GM18520 (cell line): ENCODE data around the gene TENT4A.
"Not testable (repeated sequence)": the region's sequence is repeated elsewhere in the genome, so short reads cannot be mapped to it uniquely, and the experiment has no call there.

Experiments used
- ATAC-seq: cut with Tn5 transposase; IDR thresholded peaks from one replicate; pipeline ENCODE4 v1.9.1; 2021; ENCODE audit not compliant: unreplicated experiment

The TENT4A gene

DNA sequence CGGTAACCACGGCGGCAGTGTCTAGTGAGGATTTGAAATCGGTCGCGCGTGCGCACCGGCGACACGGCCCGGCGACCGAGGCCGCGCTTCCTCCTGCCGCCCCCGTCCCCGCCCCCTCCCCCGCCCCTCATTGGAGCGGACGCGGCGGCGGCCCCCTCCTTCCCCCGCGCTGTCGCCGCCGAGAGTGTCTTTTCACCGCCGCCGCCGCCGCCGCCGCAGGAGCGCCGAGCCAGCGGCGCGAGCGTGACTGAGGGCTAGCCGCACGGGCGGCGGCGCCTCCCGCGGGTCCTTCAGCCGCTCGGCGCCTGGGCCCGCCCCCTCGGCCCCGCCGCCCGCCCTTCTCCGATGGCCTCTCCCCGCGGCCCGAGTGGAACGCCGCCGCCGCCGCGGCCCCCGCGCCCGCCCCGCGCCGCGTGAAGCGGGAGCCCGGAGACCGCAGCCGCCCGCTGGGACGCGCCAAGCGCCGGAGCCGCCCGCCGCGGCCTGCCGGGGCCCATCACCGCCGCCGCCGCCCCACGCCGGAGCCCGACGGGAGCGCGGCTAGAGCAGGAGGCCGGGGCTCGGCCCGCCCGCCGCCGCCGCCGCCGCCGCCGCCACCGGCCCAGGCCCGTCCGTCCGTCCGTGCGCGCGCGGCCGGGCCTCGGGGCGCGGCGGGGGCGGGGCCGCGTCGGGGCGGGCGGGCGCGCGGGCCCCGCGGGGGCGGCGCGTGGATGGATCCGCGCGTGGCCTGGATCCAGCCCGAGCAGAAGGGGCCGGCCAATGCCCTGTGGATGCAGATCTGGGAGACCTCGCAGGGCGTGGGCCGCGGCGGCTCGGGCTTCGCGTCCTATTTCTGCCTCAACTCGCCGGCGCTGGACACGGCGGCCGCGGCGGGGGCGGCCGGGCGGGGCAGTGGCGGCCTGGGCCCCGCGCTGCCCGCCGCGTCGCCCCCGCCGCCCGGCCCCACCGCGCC, at the start of gene TENT4A:
Gene TENT4A, plus strand, starts transcription at position 159 of the 952 bp plus-strand sequence. Its CDS starts 552 bp downstream, at position 711.
- ATAC-seq = peak; percentile 8

DNA sequence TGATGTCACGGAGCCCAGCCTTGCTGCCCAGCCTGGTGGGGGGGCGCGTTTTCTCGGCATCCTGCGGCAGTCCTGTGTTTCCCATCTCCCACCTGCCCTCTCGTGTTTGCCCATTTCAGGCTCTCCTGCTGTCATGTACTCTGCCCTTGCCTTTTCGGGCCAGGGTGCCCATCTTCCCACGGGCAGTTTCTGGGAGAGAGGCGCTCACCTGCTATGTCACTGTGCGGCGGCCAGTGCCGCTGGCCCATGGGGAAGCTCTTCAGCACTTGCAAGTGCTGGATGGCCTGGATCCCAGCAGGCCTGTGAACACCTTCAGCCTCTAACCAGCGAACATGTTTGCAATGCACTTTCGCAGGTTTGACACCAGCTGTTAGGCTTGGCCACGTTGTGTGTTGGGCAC, 46.5 kb upstream of the TENT4A start:
- no peak for ATAC-seq

DNA sequence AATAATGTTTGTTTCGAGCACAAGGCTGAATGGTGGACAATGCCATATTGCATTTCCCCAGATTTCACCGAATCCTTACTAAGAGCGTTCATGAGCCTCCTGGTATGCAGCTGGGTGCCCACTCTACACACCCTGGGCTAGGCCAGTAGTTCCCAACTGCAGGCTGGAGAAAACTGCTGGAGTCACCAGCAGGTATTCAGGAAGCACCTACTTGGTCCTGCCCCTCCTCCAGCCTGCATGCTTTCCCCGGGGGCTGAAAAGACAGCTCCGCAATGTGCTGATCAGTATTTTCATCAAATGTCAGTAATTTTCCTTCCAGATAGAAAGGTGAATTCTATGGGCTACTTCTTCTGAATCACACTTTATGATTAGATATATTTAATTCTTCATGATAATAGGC, 45.6 kb upstream of the TENT4A start:
- ATAC-seq = no peak

DNA sequence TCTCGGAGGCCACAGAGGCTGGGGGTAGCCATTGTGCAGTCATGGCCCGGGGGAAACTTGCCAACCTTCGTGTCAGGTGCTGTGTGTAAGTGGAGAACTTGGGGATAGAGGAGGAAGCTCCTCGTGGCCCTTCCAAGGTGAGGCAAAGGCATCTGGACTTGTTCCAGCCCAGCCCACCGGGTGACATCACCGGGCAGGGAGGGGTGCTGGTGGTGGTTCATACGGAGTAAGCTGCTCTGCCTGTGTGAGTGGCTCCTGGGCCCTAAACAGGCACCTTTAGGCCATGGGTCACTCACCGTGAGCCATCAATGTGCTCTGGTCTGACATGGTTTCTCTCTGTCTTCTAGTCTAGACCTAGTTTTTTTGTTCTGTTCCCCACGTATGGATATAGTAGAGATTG, 44.5 kb upstream of the TENT4A start:
- not testable (repeated sequence) for ATAC-seq

DNA sequence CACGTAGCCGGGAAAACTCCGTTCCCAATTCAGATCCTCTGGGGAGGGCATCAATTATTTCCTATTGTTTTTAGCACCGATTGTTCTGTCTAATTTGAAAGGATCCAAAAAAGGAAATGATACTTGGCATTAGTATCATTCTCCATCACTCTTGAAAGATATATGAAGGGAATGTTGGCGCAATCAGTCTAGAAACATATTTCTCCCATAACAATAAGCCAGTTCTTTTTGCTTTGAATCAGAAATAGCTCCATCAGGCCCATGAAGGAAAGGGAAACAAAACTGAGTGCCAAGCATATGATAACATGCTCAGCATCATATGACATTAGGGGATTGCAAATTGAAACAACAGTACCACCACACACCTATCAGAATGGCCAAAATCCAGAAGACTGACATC, 40.2 kb upstream of the TENT4A start:
- ATAC-seq = no peak

DNA sequence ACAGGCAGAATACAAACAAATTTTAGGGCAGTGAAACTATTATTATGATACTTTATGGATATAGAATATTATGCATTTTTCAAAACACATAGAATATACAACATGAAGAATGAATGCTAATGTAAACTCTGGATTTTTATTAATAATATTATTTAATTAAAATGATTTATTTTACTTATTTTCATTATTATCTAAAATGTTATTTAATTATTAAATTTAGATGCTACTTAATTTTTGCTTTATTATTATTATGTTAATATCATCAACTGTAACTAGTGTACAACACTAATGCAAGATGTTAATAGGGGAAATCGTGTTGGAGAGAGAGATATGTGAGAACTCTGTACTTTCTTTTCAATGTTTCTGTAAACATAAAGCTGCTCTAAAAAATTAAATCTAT, 39.3 kb upstream of the TENT4A start:
- no peak for ATAC-seq

DNA sequence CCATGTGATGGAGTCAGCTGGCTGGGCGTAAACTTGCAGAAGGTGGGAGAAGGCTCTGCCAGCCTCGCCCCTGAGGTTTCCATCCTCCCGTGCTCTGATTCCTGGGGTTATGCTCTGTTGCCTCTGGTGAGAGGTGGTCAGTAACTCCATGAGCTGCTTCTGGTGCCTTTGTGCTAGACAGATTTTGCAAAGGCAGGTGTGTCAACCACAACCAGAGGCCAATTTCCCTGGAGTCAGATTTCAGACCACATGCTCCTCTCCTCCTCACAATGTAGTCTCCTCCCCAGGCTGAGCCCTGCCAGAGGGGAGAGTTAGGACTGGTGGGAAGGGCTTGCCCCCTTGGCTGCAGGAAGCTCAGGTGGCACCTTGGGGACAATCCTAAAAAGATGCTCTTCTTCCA, 38.8 kb upstream of the TENT4A start:
- ATAC-seq = no peak

DNA sequence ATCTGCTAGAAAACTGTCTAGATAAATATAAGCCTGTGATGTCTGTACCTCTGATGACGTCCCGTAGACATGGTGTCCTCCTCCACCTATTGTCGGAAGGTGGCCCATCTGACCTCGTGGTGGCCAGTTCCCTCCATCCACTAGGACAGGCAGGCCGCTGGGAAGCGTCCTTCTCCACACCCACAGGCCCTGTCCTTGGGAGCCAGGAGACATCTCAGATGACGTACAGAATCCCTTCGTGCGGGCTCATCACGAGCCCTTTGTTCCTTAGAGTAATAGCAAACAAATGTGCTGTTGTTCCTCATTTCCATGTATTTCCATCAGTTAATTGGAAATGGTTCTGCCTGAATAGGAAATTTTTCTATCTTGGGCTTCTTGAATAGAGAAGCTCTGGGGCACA, 38.3 kb upstream of the TENT4A start:
- no peak for ATAC-seq

DNA sequence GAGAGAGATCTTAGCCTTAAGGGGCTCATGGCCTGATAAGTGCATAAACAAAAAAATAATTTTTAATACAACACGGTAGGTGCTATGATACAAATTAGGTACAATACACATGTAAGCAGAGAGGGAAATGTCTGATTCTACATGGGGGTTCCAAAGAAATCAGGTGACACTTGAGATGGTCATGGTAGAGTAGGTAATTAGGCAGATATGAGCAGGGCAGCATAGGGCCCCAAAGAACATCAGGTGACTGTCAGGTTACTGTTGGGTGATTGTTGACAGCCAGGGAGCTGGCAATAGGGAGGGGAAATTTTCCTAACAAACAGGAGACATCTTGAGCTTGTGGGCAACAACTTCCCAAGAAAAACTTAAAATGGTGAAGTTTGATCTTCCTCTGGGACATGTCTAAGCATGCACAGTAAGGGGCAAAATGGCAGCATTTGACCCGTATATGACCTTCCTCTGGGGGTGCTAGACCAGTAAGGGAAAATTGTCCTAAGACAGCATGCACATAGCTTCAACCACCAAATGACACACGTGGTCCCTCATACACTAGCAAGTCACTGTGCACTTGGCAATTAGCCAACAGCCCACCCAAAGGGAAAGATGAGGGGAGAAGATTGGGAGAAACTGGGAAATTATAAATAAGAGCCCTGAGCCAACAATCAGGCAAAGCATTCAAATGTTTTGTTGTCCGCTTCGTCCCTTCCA, 37.3 kb upstream of the TENT4A start:
- ATAC-seq = no peak

DNA sequence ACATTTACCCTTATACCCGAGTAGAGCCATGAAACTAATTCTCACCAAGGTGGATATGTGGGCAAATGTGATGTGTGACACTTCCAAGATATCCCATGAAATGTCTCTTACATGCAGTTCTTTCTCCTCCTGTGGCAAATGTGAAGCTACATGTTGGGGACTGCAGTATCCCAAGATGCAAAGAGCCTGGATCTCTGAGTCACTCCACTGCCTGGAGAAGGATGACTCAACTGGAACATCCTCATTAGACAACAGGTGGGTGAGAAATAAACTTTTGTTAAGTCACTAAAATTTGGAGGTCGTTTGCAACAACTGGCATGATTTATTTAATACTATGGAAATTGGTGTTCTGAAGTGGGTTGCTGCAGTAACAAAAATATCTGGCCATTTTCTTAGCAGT, 36.5 kb upstream of the TENT4A start:
- ATAC-seq = no peak

DNA sequence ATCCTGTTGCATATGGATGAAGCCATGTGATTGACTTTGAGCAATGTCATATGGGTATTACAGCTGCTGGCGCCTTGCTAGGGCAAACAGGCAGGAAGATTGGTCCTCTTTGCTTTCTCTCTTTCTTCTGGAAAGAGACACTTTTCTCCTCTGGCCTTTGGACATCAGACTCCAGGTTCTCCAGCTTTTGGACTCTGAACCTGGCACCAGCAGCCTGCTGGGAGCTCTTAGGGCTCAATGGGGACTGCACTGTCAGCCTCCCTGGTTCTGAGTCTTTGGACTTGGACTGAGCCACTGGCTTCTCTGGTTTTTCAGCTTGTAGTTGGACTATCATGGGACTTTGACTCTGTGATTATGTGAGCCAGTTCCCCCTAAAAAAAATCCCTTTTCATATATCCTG, 34.8 kb upstream of the TENT4A start:
- no peak for ATAC-seq

DNA sequence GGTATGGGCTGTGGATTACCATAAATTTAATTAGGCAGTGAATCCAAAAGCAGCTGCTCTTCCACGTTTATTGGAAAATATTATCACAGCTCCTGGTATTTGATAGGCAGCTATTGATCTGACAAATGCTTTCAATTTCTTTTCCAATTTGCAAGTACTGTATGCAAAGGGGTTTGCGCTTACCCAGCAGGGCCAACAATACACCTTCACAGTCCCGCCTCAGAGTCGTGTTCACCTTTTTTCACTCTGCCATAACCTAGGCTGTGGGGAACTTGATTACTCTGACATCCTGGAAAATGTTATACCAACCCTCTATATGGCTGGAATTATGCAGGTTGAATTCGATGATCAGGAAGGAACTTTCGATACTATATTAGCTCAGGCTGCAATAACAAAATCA, 32.3 kb upstream of the TENT4A start:
- ATAC-seq = no peak

DNA sequence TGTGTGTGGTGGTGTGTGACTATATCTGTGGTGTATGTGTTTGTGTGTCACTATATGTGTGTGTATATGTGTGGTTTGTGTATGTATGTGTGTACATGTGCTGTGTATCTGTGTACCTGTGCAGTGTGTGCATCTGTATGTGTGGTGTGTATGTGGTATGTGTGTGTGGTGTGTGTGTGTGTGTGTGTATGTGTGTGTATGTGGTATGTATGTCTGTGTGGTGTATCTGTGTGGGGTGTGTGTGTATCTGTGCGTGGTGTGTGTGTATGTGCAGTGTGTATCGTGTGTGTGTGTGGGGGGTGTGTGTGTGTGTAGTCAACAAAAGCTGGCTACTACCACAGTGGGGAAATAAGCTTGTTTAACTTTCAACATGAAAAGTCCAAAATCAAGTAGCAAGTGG, 31.6 kb upstream of the TENT4A start:
- ATAC-seq = no peak

DNA sequence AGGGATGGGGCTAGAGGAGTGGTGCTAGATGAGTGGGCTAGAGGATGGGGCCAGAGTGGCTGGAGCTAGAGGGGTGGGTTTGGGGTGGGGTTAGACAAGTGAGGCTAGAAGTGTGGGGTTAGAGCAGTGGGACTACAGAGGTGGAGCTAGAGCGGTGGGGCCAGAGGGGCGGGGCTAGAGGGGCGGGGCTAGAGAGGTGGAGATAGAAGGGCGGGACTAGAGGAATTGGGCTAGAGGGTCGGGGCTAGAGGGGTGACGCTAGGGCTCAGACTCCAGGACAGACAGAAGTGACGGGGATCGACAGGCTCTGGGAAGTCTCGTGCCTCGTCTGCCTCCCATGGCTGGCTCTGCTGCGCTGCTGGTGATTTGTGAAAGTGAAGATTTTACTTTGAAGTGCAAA, 31.0 kb upstream of the TENT4A start:
- no peak for ATAC-seq

DNA sequence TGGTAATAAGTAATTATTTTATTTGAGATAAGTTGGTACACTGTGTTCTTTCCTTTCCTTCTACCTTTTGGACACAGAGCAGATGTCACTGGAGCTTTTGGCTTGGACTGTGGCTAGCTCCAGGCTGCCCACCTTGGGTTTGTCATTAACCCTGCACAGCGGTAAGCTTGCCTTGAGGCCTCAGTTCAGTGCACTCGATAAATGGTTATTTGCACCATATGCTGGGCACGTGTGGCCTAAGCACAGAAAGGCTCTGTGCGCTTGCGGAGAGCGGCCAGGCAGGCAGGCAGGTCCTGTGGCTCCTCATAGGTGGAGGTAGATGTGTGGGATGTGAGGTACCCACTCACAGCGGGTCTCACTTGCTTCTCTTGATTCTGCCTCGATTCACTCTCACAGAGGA, 30.0 kb upstream of the TENT4A start:
- ATAC-seq = no peak

DNA sequence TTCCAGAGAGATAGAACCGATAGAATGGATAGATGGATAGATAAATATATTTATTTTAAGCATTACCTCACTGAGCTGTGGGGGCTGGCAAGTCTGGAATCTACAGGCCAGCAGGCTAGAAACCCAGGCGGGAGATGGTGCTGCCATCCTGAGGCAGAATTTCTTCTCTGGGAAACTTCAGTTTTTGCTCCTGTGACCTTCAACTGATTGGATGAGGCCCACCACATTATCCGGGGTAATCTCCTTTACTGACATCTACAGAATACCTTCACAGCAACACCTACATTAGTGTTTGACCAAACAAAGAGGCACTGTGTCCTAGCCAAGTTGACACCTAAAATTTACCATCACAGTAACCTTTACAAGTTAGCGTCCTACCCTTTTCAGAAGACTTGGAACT, 29.2 kb upstream of the TENT4A start:
- ATAC-seq = no peak

DNA sequence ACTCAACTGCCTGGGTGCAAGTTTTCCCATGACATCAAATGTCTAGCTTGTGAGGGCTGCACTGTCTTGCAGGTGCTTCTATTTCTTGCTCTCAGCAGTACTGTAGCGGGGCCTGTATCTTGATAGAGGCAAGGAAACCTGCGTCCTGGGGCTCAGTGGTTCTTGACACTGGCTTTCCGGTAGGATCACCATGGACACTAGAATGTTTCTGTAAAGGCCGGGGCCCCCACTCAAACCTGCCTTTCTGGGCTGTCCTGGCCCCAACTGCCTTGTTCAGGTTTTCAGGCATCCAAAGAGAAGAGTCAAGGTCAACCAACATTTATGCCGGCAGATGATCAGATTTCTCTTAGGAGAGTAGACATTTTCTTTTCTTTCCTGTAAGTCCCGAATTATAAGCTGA, 26.7 kb upstream of the TENT4A start:
- ATAC-seq = no peak

DNA sequence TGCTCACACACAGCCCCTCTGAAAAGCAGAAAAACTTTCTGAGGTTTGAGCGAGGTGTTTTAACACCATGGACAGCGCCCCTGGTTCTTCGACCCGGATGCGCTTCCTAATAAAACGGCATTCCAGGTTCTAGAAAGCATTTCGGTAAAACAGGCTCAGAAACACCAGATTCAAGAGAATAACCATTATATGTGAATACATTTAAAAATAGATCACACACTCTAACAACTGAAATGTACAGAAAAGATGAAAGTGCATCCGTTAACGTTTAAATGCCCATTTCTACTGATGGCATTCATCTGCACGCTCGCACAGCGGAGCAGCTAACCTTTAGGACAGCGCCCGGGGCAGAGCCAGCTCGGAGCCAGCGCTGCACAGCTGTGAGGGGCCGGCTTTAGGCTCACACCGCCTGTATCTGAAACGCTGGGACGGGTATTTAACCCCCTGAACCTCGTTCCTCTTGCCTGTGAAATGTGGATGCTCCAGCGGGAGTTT, 26.3 kb upstream of the TENT4A start:
- no peak for ATAC-seq

DNA sequence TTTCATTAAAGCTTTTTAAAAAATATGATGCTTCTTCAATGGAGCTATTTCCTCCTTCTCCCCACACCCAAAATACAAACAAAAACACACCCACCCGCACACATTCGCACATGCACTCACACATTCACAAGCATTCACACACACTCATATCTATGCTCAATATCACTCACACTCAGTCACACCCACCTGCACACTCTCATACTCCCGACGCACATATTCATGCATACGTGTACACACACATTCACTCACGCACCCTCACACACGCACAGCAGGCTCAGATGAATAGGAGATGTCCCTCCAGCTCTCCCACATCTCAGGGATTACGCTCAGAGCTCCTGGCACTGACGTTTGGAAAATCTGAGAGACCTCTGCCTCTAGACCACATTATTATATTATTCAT, 25.7 kb upstream of the TENT4A start:
- ATAC-seq = no peak

DNA sequence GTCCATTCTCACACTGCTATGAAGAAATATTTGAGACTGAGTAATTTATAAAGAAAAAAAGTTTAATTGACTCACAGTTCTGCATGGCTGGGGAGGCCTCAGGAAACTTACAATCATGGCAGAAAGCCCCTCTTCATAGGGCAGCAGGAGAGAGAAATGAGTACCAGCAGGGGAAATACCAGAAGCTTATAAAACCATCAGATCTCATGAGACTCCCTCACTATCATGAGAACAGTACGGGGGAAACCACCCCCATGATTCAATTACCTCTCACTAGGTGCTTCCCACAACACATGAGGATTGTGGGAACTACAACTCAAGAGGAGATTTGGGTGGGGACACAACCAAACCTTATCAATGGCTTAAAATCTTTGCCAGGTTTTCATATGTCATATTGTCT, 20.3 kb upstream of the TENT4A start:
- no peak for ATAC-seq

DNA sequence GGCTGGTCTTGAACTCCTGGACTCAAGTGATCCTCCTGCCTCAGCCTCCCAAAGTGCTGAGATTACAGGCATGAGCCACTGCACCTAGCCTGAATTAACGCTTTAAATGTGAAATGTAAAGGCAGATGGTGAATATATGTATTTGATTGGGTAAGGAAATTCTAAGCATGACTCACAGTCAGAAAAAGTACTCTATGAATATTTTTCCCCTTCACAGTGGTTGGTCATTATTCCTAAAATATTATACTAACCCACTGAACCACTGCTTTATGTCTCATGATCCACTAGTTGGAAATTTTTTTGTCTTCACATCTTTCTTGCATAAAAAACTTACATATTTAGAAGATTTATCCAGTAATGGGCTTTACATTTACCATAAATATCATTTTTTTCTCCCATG, 14.5 kb upstream of the TENT4A start:
- no peak for ATAC-seq

DNA sequence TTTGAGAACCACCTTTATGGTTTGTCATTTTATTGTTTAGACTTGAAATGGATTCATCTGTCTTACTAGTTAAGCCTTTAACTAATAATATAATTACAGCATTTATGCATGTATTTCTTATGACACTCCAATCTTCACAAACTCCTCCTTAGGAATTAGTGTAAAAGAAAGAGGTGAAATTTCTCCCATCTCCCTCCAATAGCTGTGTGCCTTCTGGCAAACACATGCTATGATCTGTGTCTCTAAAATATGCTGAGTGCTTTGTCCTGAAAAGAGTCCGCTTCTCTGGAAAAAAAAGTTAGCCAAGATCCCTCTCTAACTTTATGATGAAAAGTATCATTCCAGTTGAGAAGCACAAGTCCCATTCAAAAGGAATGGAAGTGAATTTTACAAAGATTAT, 13.9 kb upstream of the TENT4A start:
- ATAC-seq = no peak
